HUES64 (cell line): Measurements from ENCODE around the gene BRSK2.

Experiments used
- H3K27ac ChIP-seq: 2 replicates; pipeline ENCODE4 v1.7.0; 2013; ENCODE audit warnings: low read depth, low read length, inconsistent platforms
- H3K27me3 ChIP-seq: 2 replicates; pipeline ENCODE4 v1.6.1; 2013; ENCODE audit warnings: mild to moderate bottlenecking, low read length; ENCODE audit not compliant: insufficient read depth
- H3K36me3 ChIP-seq: 2 replicates; pipeline ENCODE4 v1.6.1; 2013; ENCODE audit warnings: mild to moderate bottlenecking, low read length; ENCODE audit not compliant: insufficient read depth
- H3K4me1 ChIP-seq: 2 replicates; pipeline ENCODE4 v1.6.1; 2013; ENCODE audit warnings: mild to moderate bottlenecking, low read length, moderate library complexity; ENCODE audit not compliant: insufficient read depth
- H3K4me3 ChIP-seq: 2 replicates; pipeline ENCODE4 v1.5.1; 2013; ENCODE audit warnings: mild to moderate bottlenecking, low read length, moderate library complexity
- H3K9ac ChIP-seq: 2 replicates; pipeline ENCODE4 v1.6.1; 2013; ENCODE audit warnings: mild to moderate bottlenecking, low read depth, low read length
- H3K9me3 ChIP-seq: 2 replicates; pipeline ENCODE4 v1.6.1; 2013; ENCODE audit warnings: low read depth, low read length; ENCODE audit not compliant: insufficient read depth
- WGBS: fragments of 150-250, 120-280 bp; methylation state at CpG from one replicate; pipeline ENCODE4 v1.1.7; 2013; ENCODE audit warnings: missing lambda C conversion rate; 5-methylcytosine and 5-hydroxymethylcytosine counted together

BRSK2 gene

DNA sequence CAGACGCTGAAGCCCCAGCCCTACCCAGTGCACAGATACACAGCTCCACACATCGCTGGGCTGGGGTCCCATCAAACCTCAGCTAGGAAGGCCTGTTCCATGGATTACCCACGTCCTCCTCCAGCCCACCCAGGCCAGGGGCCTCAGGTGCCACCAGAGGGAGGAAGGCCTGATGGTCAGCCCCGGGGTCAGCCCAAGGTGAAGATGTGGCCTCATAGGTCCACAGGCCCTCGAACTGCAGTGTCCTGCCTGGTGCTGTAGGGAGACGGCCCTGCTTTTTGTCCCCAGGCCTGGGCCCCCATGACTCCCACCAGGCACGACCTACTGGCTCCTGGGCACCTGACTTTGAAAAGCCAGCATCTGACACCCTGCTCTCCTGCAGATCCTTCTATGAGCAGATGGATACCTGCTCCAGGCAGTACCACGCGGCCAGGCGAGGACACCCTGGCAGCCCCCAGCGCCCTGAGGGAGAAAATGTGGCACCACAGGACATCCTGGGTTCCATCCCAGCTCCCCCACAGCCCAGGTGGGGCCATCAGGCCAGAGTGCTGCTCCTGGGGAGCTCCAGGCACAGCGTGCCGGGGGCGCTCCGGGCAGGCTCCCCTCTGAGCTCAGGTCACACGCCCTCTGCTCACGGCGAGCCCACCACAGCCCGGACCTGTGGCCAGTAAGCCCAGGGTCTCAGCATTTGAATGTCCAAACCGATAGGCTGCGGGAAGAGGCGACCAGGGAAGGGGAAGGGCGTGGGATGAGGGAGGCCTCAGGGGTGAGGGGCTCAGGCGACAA is 112.6 kb downstream of the BRSK2 start:
- H3K4me3 ChIP-seq = no peak overlapping the region
- H3K9ac ChIP-seq = no peak overlapping the region
- H3K9me3 ChIP-seq = no peaks in the 10 kb centered on the region
- H3K36me3 ChIP-seq = no peaks in the 10 kb centered on the region
- H3K27me3 ChIP-seq = no peaks in the 10 kb centered on the region
- WGBS = 88% methylated on average over 24 of the region's 24 CpGs
- H3K4me1 ChIP-seq = peaks cover 5% of the 10 kb centered on the region
- no peak overlapping the region for H3K27ac ChIP-seq

DNA sequence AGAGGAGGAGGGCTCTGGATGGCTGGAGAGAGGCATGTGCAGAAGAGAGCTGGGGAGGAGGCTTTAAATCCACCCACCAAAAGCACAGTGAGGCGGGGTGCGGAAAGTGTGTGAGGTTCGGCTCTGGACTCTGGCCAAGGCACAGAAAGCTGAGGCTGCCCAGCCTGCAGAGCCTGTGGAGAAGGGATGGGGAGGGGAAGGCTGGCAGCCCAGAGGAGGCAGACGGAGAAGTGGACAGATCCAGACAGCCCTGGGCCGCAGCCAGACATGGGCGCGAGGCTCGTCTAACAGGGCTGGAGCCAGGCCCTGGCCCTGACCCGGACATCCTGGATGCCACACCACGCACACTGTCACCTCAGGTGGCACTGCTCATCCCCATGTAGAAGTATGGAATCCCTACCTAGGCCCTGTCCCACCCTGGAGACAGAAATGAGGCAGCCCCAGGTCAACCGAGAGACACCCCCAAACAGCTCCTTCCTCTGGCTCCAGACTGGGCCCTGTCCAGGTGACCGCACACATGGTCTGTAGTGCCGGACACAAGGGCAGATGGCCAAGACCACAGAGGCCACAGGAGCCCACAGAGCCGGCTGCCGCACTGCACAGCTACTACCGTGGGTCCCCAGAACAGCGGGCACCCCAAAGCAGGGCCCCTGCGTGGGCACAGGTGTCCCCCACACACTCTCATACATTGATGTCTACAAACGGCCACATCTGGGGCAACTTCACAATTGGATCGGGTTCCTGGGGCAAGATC is 113.4 kb downstream of the BRSK2 start:
- WGBS = 89% methylated on average over 20 of the region's 20 CpGs
- no peaks in the 10 kb centered on the region for H3K27me3 ChIP-seq
- no peak overlapping the region for H3K27ac ChIP-seq
- H3K4me3 ChIP-seq = no peak overlapping the region
- no peaks in the 10 kb centered on the region for H3K36me3 ChIP-seq
- peaks cover 7% of the 10 kb centered on the region; the same call in 1 of the 2 replicates for H3K4me1 ChIP-seq
- no peak overlapping the region for H3K9ac ChIP-seq
- no peaks in the 10 kb centered on the region for H3K9me3 ChIP-seq

DNA sequence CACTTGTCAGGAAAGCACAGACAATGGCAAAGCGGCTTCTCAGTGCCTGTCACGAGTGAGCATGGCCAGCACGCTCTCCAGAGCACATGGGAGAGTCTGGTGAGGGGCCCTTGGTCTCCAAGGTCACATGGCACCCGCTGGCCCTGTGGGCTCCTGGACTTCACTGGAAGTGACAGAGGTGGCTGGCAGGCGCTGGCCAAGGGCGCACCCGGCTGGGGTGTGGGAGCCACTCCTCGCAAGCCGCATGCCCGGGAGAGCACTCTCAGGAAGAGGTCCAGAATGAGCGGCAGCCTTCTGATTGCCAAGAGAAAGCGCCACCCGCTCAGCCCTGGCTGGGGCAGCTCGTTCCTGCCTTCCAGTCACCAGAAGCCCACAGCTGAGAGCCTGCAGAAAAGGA is 114.0 kb downstream of the BRSK2 start:
- 93% methylated on average over 14 of the region's 14 CpGs for WGBS
- Histone ChIP-seq H3K36me3 (no peaks in the 10 kb centered on the region), H3K27me3 (no peaks in the 10 kb centered on the region), H3K27ac (no peak overlapping the region), H3K9me3 (no peaks in the 10 kb centered on the region), H3K4me1 (peaks cover 7% of the 10 kb centered on the region; the same call in 1 of the 2 replicates), H3K9ac (no peak overlapping the region), H3K4me3 (no peak overlapping the region)

- H3K27me3 ChIP-seq = no peaks in the 10 kb centered on the region
- no peaks in the 10 kb centered on the region for H3K36me3 ChIP-seq
- H3K9me3 ChIP-seq = no peaks in the 10 kb centered on the region
- H3K27ac ChIP-seq = no peak overlapping the region
- no peak overlapping the region for H3K4me3 ChIP-seq
- peaks cover 7% of the 10 kb centered on the region; the same call in 1 of the 2 replicates for H3K4me1 ChIP-seq
- 85% methylated on average over 9 of the region's 9 CpGs for WGBS
- H3K9ac ChIP-seq = no peak overlapping the region
These were observed 114.4 kb downstream of the BRSK2 start for GRCh38 chr11:1504138-1504537.

GRCh38 chr11:1504581-1505290 is 115.0 kb downstream of the BRSK2 start:
- no peak overlapping the region for H3K27ac ChIP-seq
- H3K9ac ChIP-seq = no peak overlapping the region; the same call in 1 of the 2 replicates
- H3K4me3 ChIP-seq = no peak overlapping the region
- WGBS = 94% methylated on average over 28 of the region's 28 CpGs
- H3K9me3 ChIP-seq = no peaks in the 10 kb centered on the region
- no peaks in the 10 kb centered on the region for H3K27me3 ChIP-seq
- no peaks in the 10 kb centered on the region for H3K36me3 ChIP-seq
- peaks cover 7% of the 10 kb centered on the region; the same call in 1 of the 2 replicates for H3K4me1 ChIP-seq

DNA sequence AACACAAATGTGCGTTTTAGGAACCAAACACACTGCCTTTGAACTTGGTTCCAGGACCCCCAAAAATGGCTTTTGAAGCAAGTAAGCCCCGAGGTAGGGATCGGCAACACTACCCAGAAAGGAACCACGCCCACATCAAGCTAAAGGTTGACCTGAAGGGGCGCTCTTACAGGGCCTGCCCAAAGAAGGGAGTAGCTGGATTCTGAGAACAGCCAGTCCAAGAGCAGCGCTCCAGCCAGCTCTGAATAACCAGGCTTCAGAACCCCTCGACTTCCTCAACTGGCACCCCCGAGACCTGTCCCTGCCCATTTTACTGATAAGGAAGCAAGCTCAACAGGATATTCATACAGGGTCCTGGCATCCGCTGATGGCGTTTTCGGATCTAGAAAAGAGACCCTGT is 115.7 kb downstream of the BRSK2 start:
- Histone ChIP-seq H3K4me3 (no peak overlapping the region), H3K9me3 (no peaks in the 10 kb centered on the region), H3K4me1 (peaks cover 7% of the 10 kb centered on the region; the same call in 1 of the 2 replicates), H3K36me3 (no peaks in the 10 kb centered on the region), H3K27me3 (no peaks in the 10 kb centered on the region), H3K9ac (no peak overlapping the region), H3K27ac (no peak overlapping the region)
- WGBS = 86% methylated on average over 11 of the region's 11 CpGs

DNA sequence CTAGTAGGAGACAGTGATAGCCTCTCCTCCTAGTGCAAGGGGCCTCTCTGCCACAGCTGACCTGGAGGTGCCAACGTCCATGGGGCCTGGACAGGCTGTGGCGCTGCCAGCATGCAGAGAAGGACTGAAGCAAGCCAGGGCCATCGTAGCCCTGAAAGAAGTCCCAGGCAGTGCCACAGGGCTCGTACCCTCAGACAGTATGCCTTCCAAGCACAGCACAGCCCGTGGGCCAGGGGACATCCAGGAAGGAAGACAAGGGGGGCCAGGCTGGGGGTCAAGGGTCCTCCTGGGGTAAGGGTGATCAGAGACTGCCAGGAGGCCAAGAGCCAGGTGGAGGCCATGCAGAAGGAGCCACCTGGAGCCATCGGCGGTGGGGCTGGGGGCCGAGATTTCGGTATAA is 117.2 kb downstream of the BRSK2 start:
- H3K27ac ChIP-seq = no peak overlapping the region
- 93% methylated on average over 9 of the region's 9 CpGs for WGBS
- H3K9ac ChIP-seq = no peak overlapping the region
- H3K36me3 ChIP-seq = no peaks in the 10 kb centered on the region
- no peaks in the 10 kb centered on the region for H3K27me3 ChIP-seq
- H3K4me3 ChIP-seq = no peak overlapping the region
- peaks cover 7% of the 10 kb centered on the region; the same call in 1 of the 2 replicates for H3K4me1 ChIP-seq
- no peaks in the 10 kb centered on the region for H3K9me3 ChIP-seq

DNA sequence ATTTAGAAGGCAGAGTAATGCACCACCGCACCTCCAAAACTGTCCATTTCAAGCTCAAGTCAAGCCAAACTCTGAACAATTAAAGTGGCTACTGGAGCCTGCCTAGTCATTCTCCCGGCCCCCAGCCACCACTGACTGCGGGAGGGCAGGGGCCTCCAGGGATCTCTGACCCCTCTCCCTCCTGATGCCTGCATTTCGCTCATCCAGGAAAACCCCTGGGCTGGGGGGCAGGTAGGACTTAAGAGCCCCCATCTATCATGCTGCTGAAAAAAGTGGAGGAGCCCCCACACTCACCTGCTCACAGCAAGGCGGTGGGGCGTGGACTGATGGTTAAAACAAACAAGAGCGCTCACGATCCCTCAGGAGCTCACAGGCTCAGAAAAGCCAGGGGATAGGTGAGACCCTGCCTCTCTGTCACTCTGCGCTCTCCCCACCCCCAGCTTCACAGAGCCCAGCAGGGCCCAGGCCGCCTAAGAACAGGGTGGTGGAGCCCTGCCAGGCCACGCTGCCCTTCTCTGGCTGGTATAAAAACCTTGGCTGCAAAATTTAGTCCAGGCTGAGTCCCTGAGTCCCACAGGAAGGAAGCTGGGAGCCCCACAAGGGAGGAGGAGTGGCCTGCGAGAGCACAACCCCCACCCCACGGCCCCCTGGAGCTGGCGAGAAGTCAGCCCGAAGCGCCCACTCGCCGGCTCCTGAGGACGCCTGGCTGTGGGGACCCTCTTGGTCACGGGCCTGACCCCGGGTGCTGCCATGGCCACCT is 117.8 kb downstream of the BRSK2 start:
- H3K4me1 ChIP-seq = peaks cover 7% of the 10 kb centered on the region; the same call in 1 of the 2 replicates

GRCh38 chr11:1508491-1508891 is 118.8 kb downstream of the BRSK2 start:
- no peak overlapping the region for H3K9ac ChIP-seq
- no peak overlapping the region for H3K27ac ChIP-seq
- H3K9me3 ChIP-seq = no peaks in the 10 kb centered on the region
- no peaks in the 10 kb centered on the region for H3K36me3 ChIP-seq
- 83% methylated on average over 14 of the region's 15 CpGs for WGBS
- H3K4me3 ChIP-seq = no peak overlapping the region
- peaks cover 13% of the 10 kb centered on the region for H3K4me1 ChIP-seq
- H3K27me3 ChIP-seq = no peaks in the 10 kb centered on the region

More for the DNA sequence above, 117.8 kb downstream of the BRSK2 start:
- Histone ChIP-seq H3K4me3 (no peak overlapping the region), H3K27ac (no peak overlapping the region), H3K9me3 (no peaks in the 10 kb centered on the region), H3K36me3 (no peaks in the 10 kb centered on the region), H3K27me3 (no peaks in the 10 kb centered on the region), H3K9ac (peak overlapping the region; percentile 1; the same call in 1 of the 2 replicates)
- 77% methylated on average over 21 of the region's 21 CpGs for WGBS

DNA sequence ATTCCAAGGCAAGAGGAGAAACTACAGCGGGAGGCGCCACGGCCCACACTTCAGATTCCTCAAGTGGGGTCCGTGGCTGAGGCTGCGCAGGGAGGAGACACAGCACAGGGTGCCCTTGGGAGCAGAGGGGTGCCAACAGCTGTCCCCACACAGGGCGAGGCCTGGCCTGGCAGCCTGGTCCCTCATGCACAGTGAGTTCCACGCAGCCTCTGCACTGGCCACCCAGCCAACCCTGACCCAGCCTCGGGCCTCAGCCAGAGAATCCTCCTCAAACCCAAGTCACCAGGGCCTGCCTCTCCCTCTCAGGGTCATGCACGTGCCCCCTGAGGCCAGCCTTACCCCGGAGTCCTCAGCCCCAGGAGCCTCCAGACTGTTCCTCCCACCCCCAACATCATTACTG is 119.3 kb downstream of the BRSK2 start:
- no peaks in the 10 kb centered on the region for H3K27me3 ChIP-seq
- no peaks in the 10 kb centered on the region for H3K36me3 ChIP-seq
- no peak overlapping the region for H3K4me3 ChIP-seq
- H3K27ac ChIP-seq = no peak overlapping the region
- peak overlapping the region; percentile 5; the same call in 1 of the 2 replicates for H3K9ac ChIP-seq
- peaks cover 13% of the 10 kb centered on the region for H3K4me1 ChIP-seq
- H3K9me3 ChIP-seq = no peaks in the 10 kb centered on the region
- 78% methylated on average over 10 of the region's 10 CpGs for WGBS
